H1 (cell line): ENCODE results near the gene SMYD5. TPM values are rescaled to one million over a fixed set of nuclear protein-coding genes. Genes with fewer than 3 reads are reported as not detected.
A peak's percentile ranks its signal among the peaks of the same experiment; 100 is the strongest.

ENCODE experiments used
- BCL11A ChIP-seq, 2 experiments: IDR thresholded peaks; one replicate each; pipeline ENCODE4 v1.6.1; 2011; ENCODE audit warnings: low read depth in 2 of 2, low read length in 2 of 2, mild to moderate bottlenecking in 2 of 2
- EP300 ChIP-seq, 2 experiments: IDR thresholded peaks; 1 replicate in 1 of 2; 2 replicates in 1 of 2; pipeline ENCODE4 v1.6.1; 2011 to 2012; ENCODE audit warnings: low read depth in 2 of 2, low read length in 2 of 2, mild to moderate bottlenecking in 2 of 2, borderline replicate concordance in 1 of 2, inconsistent platforms in 1 of 2, moderate library complexity in 1 of 2
- EZH2 ChIP-seq: fragments of 200-600 bp; sonication (generic); IDR thresholded peaks from 2 replicates; pipeline ENCODE4 v1.7.1; 2012; ENCODE audit warnings: low read depth, mild to moderate bottlenecking, moderate library complexity, low read length, inconsistent platforms; ENCODE audit not compliant: severe bottlenecking
- GABPA ChIP-seq: IDR thresholded peaks from 2 replicates; pipeline ENCODE4 v1.6.1; 2011; ENCODE audit warnings: mild to moderate bottlenecking, low read length, moderate library complexity, borderline replicate concordance; ENCODE audit not compliant: insufficient read depth
- JUND ChIP-seq: IDR thresholded peaks from 2 replicates; pipeline ENCODE4 v1.6.1; 2011; ENCODE audit warnings: mild to moderate bottlenecking, improper control_type of control experiment, low read length
- KDM4A ChIP-seq: IDR thresholded peaks from one replicate; pipeline ENCODE4 v1.7.1; 2012; ENCODE audit warnings: low read depth, mild to moderate bottlenecking, moderate library complexity, low read length, inconsistent platforms; ENCODE audit not compliant: severe bottlenecking
- NRF1 ChIP-seq: IDR thresholded peaks from 2 replicates; pipeline ENCODE4 v1.6.1; 2011; ENCODE audit warnings: mild to moderate bottlenecking, low read depth, low read length, improper control_type of control experiment
- PHF8 ChIP-seq: fragments of 200-600 bp; sonication (generic); conservative IDR thresholded peaks from 2 replicates; pipeline ENCODE4 v1.7.1; 2012; ENCODE audit warnings: low read depth, mild to moderate bottlenecking, inconsistent platforms, low read length, moderate library complexity
- SIN3A ChIP-seq, 2 experiments: IDR thresholded peaks in 1 of 2; conservative IDR thresholded peaks in 1 of 2; 2 replicates each; pipeline ENCODE4 v1.6.1; 2011 to 2012; ENCODE audit warnings: low read length in 2 of 2, improper control_type of control experiment in 1 of 2, low read depth in 1 of 2, mild to moderate bottlenecking in 1 of 2
- SUZ12 ChIP-seq: fragments of 200-600 bp; sonication (generic); IDR thresholded peaks from 2 replicates; pipeline ENCODE4 v1.6.1; 2012; ENCODE audit warnings: mild to moderate bottlenecking, inconsistent platforms, low read length, moderate library complexity, mixed read lengths
- polyA plus RNA-seq, 7 experiments: library from polyadenylated mRNA; depleted of rRNA in 3 of 7; stranded (reverse) in 5 of 7; unstranded in 2 of 7; fragments of >200 nt in 5 of 7; fragments of 200-250 nt in 2 of 7; gene quantifications; 1 replicate in 5 of 7; 2 replicates in 1 of 7; 4 replicates in 1 of 7; pipeline versions ENCODE4 v1.2.1 to v1.2.3, GENCODE V29; 2011 to 2013; ENCODE audit warnings: missing spikeins in 2 of 7, mixed read lengths in 2 of 7
- total RNA-seq: library from RNA; stranded (reverse); fragmentation: NEBNext Ultra II Directional; extraction: Animal tissue kit (Norgen Biotek cat#: 25700); gene quantifications from 2 replicates; pipeline ENCODE4 v1.2.1, GENCODE V29; 2021
- TF ChIP-seq, protein P1 (sequence below), 3 experiments: IDR thresholded peaks; 1 replicate in 2 of 3; 2 replicates in 1 of 3; pipeline versions ENCODE4 v1.5.1 to v1.6.1; 2011; ENCODE audit warnings: low read length in 3 of 3, mild to moderate bottlenecking in 3 of 3, inconsistent platforms in 2 of 3, low read depth in 1 of 3, moderate library complexity in 1 of 3; ENCODE audit not compliant: insufficient read depth in 1 of 3; ENCODE audit errors: control extremely low read depth in 1 of 3

Gene SMYD5
- total and polyA plus RNA-seq, 2 of the 8 experiments (the other 6 are each of a cell fraction or from before 2014, with no cell fraction given) = 35.2 to 56.7 TPM

DNA sequence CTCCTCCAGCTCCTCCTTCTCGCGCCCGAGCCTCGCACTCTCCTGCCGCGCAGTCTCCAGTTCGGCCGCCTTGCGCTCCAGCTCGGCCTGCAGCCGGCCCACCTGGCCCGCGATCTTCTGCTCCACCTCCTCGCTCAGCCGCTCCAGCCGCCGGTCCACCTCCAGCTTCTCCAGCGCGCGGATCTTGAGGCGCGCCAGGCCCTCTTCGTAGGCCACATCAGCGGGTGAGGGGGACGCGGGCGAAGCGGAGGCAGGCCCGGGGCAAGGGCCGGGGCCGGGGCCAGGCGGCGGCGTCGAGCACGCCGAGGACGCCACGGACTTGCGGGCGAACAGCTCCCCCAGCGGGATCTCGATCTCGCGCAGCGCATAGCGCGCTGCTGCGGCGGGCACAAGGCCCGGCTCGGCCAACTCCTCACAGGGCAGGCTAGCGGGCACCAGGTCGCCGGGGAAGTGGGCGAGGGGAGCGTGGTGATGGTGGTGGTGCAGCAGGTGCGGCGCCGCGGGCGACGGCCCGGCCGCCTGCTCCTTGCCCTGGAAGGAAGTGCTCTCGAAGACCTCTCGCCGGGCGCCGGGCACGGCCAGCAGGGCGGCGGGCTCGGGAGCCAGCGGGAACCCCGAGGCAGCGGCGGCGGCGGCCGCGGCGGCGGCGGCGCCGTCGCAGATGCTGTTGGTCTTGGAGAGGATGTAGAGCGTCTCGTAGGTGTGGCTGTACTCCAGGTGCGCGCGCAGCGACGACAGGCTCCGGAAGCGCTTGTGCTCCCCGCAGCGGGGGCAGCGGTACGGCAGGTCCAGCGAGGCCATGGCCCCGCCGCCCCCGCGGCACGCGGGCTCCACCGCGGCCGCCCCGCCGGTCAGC, 55.0 kb downstream of the SMYD5 start (continued):
- TF ChIP-seq EP300 (IDR thresholded peaks at IDR 0.05; ENCODE audit: borderline replicate concordance in 1 of 2, low read depth in 2 of 2, low read length in 2 of 2) = peak in 1 of 2 experiments; percentile 84; a peak in 1 of 3 replicates
- TF ChIP-seq PHF8 = peak; percentile 44; the same call in 1 of the 2 replicates
- TF ChIP-seq SUZ12 = peak; percentile 53; the same call in 1 of the 2 replicates
- TF ChIP-seq BCL11A (IDR thresholded peaks at IDR 0.05; ENCODE audit: low read depth in 2 of 2, low read length in 2 of 2) = no peak
- TF ChIP-seq GABPA = no peak
- 0 out of 4 replicates have a peak, but pooled peaks of 1 of the 2 experiments have one; percentile 24 for TF ChIP-seq SIN3A (conservative IDR thresholded peaks at IDR 0.05 in 1 of 2, IDR thresholded peaks at IDR 0.05 in 1 of 2; ENCODE audit: low read depth in 1 of 2, low read length in 2 of 2)
- TF ChIP-seq, protein P1, sequence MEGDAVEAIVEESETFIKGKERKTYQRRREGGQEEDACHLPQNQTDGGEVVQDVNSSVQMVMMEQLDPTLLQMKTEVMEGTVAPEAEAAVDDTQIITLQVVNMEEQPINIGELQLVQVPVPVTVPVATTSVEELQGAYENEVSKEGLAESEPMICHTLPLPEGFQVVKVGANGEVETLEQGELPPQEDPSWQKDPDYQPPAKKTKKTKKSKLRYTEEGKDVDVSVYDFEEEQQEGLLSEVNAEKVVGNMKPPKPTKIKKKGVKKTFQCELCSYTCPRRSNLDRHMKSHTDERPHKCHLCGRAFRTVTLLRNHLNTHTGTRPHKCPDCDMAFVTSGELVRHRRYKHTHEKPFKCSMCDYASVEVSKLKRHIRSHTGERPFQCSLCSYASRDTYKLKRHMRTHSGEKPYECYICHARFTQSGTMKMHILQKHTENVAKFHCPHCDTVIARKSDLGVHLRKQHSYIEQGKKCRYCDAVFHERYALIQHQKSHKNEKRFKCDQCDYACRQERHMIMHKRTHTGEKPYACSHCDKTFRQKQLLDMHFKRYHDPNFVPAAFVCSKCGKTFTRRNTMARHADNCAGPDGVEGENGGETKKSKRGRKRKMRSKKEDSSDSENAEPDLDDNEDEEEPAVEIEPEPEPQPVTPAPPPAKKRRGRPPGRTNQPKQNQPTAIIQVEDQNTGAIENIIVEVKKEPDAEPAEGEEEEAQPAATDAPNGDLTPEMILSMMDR (IDR thresholded peaks at IDR 0.05; ENCODE audit: control extremely low read depth in 1 of 3, insufficient read depth in 1 of 3, low read depth in 1 of 3, low read length in 3 of 3) = peak in 2 of 3 experiments; percentile 10 to 12; a peak in 2 of 4 replicates
- peak; percentile 41 for TF ChIP-seq EZH2
- TF ChIP-seq NRF1 = 0 out of 2 replicates have a peak, but pooled peaks have one; percentile 13
- TF ChIP-seq JUND = no peak
- TF ChIP-seq KDM4A = peak; percentile 84
